Mammary epithelial cell (primary cell): ENCODE results near the gene PIGM.

Experiments
- EZH2 ChIP-seq: IDR thresholded peaks from 2 replicates; pipeline ENCODE4 v1.6.1; 2012; ENCODE audit warnings: low read length, inconsistent platforms, borderline replicate concordance
- TF ChIP-seq, protein P1 (sequence below), 2 donors: IDR thresholded peaks in 1 of 2; conservative IDR thresholded peaks in 1 of 2; 2 replicates each; pipeline ENCODE4 v1.5.1; 2011 to 2012; ENCODE audit warnings: inconsistent platforms in 2 of 2, low read length in 2 of 2, mild to moderate bottlenecking in 2 of 2, control low read depth in 1 of 2, low read depth in 1 of 2; ENCODE audit not compliant: insufficient read depth in 1 of 2; ENCODE audit errors: extremely low read depth in 1 of 2

DNA sequence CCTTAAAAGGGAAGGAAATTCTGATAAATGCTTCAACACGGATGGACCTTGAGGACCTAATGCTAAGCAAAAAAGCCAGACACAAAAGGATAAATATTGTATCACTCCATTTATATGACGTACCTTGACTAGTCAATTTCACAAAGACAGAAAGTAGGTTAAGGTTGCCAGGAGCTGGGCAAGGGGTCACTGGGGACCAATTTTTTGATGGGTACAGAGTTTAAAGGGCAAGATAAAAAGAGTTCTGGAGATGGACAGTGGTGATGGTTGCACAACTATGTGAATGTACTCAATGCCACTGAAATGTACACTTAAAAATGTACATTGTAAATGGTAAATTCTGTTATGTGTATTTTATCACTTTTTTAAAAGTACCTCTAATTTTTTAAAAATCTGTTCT is 45.7 kb downstream of the PIGM start:
- TF ChIP-seq EZH2 = no peak
- TF ChIP-seq, protein P1, sequence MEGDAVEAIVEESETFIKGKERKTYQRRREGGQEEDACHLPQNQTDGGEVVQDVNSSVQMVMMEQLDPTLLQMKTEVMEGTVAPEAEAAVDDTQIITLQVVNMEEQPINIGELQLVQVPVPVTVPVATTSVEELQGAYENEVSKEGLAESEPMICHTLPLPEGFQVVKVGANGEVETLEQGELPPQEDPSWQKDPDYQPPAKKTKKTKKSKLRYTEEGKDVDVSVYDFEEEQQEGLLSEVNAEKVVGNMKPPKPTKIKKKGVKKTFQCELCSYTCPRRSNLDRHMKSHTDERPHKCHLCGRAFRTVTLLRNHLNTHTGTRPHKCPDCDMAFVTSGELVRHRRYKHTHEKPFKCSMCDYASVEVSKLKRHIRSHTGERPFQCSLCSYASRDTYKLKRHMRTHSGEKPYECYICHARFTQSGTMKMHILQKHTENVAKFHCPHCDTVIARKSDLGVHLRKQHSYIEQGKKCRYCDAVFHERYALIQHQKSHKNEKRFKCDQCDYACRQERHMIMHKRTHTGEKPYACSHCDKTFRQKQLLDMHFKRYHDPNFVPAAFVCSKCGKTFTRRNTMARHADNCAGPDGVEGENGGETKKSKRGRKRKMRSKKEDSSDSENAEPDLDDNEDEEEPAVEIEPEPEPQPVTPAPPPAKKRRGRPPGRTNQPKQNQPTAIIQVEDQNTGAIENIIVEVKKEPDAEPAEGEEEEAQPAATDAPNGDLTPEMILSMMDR (conservative IDR thresholded peaks at IDR 0.05 in 1 of 2, IDR thresholded peaks at IDR 0.05 in 1 of 2; ENCODE audit: extremely low read depth in 1 of 2, insufficient read depth in 1 of 2, low read depth in 1 of 2, low read length in 2 of 2) = no peak
